ENCODE measurements around the gene GSN. TPM values are rescaled to one million over a fixed set of nuclear protein-coding genes. Genes with fewer than 3 reads are reported as not detected.

The GSN gene
- total and polyA plus RNA-seq, 9 of the 15 experiments (the other 6 are each of a cell fraction or from before 2014, with no cell fraction given) = 0.39 to 16.6 (median 8.2) TPM

DNA sequence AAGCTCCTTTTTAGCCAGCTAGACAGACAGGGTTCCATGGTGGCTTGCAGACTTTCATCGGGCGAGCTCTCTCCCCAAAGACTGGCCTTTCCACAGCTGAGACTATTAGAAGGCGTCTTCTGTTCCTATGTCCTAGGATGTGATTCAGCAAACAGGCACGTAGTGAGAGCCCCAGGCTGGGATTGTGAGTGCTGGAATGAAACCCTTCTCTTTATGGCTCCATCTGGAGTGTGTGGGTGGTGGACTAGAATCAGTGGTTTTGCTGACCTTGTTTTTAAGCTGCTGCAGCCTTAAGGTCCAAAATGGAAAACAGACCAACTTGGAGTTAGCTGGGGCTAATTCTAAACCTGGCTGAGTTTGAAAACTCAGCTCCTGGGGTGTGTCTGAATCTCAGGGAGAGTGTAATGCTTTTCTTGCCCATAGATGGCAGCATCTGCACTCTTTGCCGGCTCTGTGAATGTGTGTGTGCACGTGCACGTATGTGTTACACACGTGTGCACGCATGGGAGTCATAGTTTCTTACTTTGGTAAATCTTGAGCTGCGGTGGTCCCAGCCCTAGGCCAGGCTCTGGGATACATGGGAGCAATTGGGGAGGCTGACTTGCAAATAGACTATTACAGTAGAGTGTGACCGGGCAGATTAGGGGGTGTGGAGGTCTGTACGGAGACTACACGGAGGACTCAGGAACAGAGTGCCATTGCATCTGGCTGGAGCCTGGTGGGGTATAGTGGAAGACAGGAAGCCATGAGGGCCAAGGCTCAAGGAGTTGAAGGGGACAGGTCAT, 10.7 kb downstream of the GSN start (continued):
- TF ChIP-seq MXD1 (CRISPR knock-in tag; IDR thresholded peaks at IDR 0.05; ENCODE audit: borderline replicate concordance, poor library complexity, severe bottlenecking) = peak; percentile 7
- TF ChIP-seq, protein P1, sequence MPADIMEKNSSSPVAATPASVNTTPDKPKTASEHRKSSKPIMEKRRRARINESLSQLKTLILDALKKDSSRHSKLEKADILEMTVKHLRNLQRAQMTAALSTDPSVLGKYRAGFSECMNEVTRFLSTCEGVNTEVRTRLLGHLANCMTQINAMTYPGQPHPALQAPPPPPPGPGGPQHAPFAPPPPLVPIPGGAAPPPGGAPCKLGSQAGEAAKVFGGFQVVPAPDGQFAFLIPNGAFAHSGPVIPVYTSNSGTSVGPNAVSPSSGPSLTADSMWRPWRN (IDR thresholded peaks at IDR 0.05; ENCODE audit: low read depth) = peak; percentile 29; the same call in 1 of the 2 replicates
- TF ChIP-seq XRCC5 (IDR thresholded peaks at IDR 0.05; ENCODE audit: low read depth, low read length) = 0 out of 2 replicates have a peak, but pooled peaks have one; percentile 44
- TF ChIP-seq, protein P2, sequence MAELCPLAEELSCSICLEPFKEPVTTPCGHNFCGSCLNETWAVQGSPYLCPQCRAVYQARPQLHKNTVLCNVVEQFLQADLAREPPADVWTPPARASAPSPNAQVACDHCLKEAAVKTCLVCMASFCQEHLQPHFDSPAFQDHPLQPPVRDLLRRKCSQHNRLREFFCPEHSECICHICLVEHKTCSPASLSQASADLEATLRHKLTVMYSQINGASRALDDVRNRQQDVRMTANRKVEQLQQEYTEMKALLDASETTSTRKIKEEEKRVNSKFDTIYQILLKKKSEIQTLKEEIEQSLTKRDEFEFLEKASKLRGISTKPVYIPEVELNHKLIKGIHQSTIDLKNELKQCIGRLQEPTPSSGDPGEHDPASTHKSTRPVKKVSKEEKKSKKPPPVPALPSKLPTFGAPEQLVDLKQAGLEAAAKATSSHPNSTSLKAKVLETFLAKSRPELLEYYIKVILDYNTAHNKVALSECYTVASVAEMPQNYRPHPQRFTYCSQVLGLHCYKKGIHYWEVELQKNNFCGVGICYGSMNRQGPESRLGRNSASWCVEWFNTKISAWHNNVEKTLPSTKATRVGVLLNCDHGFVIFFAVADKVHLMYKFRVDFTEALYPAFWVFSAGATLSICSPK (IDR thresholded peaks at IDR 0.05; ENCODE audit: borderline replicate concordance) = no peak
- 0 out of 2 replicates have a peak, but pooled peaks have one; percentile 22 for TF ChIP-seq NFE2 (IDR thresholded peaks at IDR 0.05; ENCODE audit: low read depth)
- TF ChIP-seq ZNF707 (CRISPR knock-in tag; conservative IDR thresholded peaks at IDR 0.05) = no peak
- peak; percentile 36; the same call in 1 of the 2 replicates for TF ChIP-seq ESRRA (IDR thresholded peaks at IDR 0.05; ENCODE audit: borderline replicate concordance, low read depth)
- TF ChIP-seq SIN3A (IDR thresholded peaks at IDR 0.05; ENCODE audit: borderline replicate concordance in 2 of 2, control insufficient read depth in 1 of 2, low read depth in 2 of 2, low read length in 2 of 2) = no peak
- no peak for TF ChIP-seq ETV6 (IDR thresholded peaks at IDR 0.05; ENCODE audit: borderline replicate concordance in 1 of 2, low read depth in 2 of 2, low read length in 1 of 2)
- TF ChIP-seq ETV6 (CRISPR knock-in tag; IDR thresholded peaks at IDR 0.05; ENCODE audit: borderline replicate concordance) = peak; percentile 89; the same call in 1 of the 2 replicates
- peak; percentile 53; the same call in 1 of the 2 replicates for TF ChIP-seq SMAD4 (CRISPR knock-in tag; conservative IDR thresholded peaks at IDR 0.05)
- no peak for TF ChIP-seq XRCC3 (IDR thresholded peaks at IDR 0.05)
- TF ChIP-seq STAT5B (CRISPR knock-in tag; IDR thresholded peaks at IDR 0.05) = peak; percentile 40; the same call in 1 of the 2 replicates
- TF ChIP-seq SMC3 (conservative IDR thresholded peaks at IDR 0.05; ENCODE audit: insufficient read depth, low read depth, low read length) = peak; percentile 29; the same call in 1 of the 2 replicates
- TF ChIP-seq ZFX (CRISPR knock-in tag; IDR thresholded peaks at IDR 0.05) = peak; percentile 55; the same call in 1 of the 2 replicates
- peak; percentile 33 for TF ChIP-seq RBM39 (optimal IDR thresholded peaks at IDR 0.05; ENCODE audit: low read depth, low read length)
- 0 out of 2 replicates have a peak, but pooled peaks have one; percentile 25 for TF ChIP-seq RAD51 (IDR thresholded peaks at IDR 0.05; ENCODE audit: borderline replicate concordance, low read depth)
- peak; percentile 63 to 90 for TF ChIP-seq RAD21 (CRISPR knock-in tag; conservative IDR thresholded peaks at IDR 0.05 in 1 of 2, IDR thresholded peaks at IDR 0.05 in 1 of 2)
- TF ChIP-seq FOXK1 (CRISPR knock-in tag; IDR thresholded peaks at IDR 0.05; ENCODE audit: borderline replicate concordance) = peak; percentile 90
- TF ChIP-seq ZNF830 (CRISPR knock-in tag; IDR thresholded peaks at IDR 0.05) = no peak
- TF ChIP-seq FOXP1 (CRISPR knock-in tag; IDR thresholded peaks at IDR 0.05) = peak; percentile 92; the same call in 1 of the 2 replicates
- peak; percentile 53 for TF ChIP-seq BRD9 (IDR thresholded peaks at IDR 0.05; ENCODE audit: low read depth, partially characterized antibody)
- 0 out of 2 replicates have a peak, but pooled peaks have one; percentile 33 for TF ChIP-seq NFRKB (IDR thresholded peaks at IDR 0.05; ENCODE audit: low read depth)
- 0 out of 2 replicates have a peak, but pooled peaks have one; percentile 23 for TF ChIP-seq SMARCE1 (IDR thresholded peaks at IDR 0.05)

Data from K562 (cell line).